ENCODE results near the gene MCF2L2. TPM values are rescaled to one million over a fixed set of nuclear protein-coding genes. Genes with fewer than 3 reads are reported as not detected.
"Not testable (repeated sequence)": the region's sequence is repeated elsewhere in the genome, so short reads cannot be mapped to it uniquely, and the experiment has no call there.

Gene MCF2L2
- total RNA-seq, result 10 to 100 TPM; 14.6 to 24.2 TPM
- polyA plus RNA-seq (ENCODE audit: insufficient read depth, low read depth, low replicate concordance), result 6.8 TPM
- long read RNA-seq, donor 1, result 0 reads
- long read RNA-seq, donor 2, full-length matches to known transcripts, result 1 of 15 reads
- long read RNA-seq, donor 2, partial matches to known transcripts, result 7 of 15 reads
- long read RNA-seq, donor 2, other reads (novel, unspliced or antisense), result 7 of 15 reads

GRCh38 chr3:183428447-183429211 is at the start of gene MCF2L2:
MCF2L2 (minus strand) TSS chr3:183428619; CDS start chr3:183427977, 642 bp downstream.
- H3K4me3 ChIP-seq, result peak within 1 kb of the TSS; percentile 58 to 88
- peak; percentile 79 for DNase-seq
- WGBS, 2 donors, result 0 to 1% methylated on average over 4 to 67 of the region's 68 CpGs

DNA sequence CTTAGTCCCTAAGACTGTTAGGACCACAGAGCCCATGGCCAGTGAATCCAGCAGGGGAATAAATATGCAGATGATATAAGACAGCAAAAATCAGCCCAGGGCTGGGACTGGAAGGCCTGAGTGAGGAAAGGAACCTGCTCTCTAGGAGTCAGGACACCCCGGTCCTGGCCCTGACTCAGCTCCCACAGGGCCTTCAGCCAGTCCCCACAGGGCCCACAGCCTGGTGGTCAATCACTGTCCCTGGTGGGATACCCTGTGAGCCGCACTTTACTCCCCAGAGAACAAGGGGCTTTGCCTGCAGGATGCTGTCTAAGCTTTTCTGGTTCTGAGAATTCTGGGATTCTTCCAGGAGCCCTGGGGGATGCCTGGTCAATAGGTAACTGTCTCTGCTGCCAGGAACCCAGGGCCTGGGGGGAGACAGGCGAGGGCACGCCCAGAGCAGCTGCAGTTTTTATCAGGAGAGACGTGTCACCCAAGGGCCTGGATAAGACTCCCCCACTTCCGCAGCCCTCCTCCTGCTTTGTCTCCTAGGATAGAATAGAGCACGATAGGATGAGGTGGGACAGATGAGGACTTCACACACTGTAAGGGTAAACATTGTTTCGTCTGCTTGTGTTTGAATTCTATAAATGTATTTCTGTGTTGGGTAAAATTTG is 49.5 kb upstream of the MCF2L2 start:
- Histone ChIP-seq H3K27me3 (no peaks in the 10 kb centered on the region), H3K27ac (no peak overlapping the region), H3K9me3 (no peaks in the 10 kb centered on the region), H3K4me3 (no peak overlapping the region), H3K36me3 (ENCODE audit: low read depth, missing control alignments) (no peaks in the 10 kb centered on the region), H3K4me1 (no peaks in the 10 kb centered on the region)
- intact Hi-C loops (cut with DNase I; ENCODE audit: low total_unique reads), result no loop called here
- TF ChIP-seq, protein P1, sequence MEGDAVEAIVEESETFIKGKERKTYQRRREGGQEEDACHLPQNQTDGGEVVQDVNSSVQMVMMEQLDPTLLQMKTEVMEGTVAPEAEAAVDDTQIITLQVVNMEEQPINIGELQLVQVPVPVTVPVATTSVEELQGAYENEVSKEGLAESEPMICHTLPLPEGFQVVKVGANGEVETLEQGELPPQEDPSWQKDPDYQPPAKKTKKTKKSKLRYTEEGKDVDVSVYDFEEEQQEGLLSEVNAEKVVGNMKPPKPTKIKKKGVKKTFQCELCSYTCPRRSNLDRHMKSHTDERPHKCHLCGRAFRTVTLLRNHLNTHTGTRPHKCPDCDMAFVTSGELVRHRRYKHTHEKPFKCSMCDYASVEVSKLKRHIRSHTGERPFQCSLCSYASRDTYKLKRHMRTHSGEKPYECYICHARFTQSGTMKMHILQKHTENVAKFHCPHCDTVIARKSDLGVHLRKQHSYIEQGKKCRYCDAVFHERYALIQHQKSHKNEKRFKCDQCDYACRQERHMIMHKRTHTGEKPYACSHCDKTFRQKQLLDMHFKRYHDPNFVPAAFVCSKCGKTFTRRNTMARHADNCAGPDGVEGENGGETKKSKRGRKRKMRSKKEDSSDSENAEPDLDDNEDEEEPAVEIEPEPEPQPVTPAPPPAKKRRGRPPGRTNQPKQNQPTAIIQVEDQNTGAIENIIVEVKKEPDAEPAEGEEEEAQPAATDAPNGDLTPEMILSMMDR (IDR thresholded peaks at IDR 0.05), result no peak
- TF ChIP-seq POLR2A (IDR thresholded peaks at IDR 0.05), result no peak
- peak; percentile 29 for DNase-seq
- WGBS, 2 donors, result 53 to 75% methylated on average over 7 to 8 of the region's 8 CpGs

More at GRCh38 chr3:183428447-183429211, at the start of gene MCF2L2:
- TF ChIP-seq, protein P1 (IDR thresholded peaks at IDR 0.05), result no peak
- H3K27ac ChIP-seq, result peak within 1 kb of the TSS; percentile 53 to 70
- no peaks in the 10 kb centered on the region for H3K9me3 ChIP-seq
- intact Hi-C loops (cut with DNase I; ENCODE audit: low total_unique reads), result no loop called here
- no peaks in the 10 kb centered on the region for H3K36me3 ChIP-seq (ENCODE audit: low read depth, missing control alignments)
- no peaks in the 10 kb centered on the region for H3K27me3 ChIP-seq
- H3K4me1 ChIP-seq, result peaks cover 5% of the 10 kb centered on the region

GRCh38 chr3:183475764-183476162 is 47.3 kb upstream of the MCF2L2 start:
- H3K4me1 ChIP-seq; H3K4me3 ChIP-seq; H3K27ac ChIP-seq; intact Hi-C loops (cut with DNase I; ENCODE audit: low total_unique reads); H3K27me3 ChIP-seq; H3K36me3 ChIP-seq (ENCODE audit: low read depth, missing control alignments); DNase-seq; H3K9me3 ChIP-seq: not testable (repeated sequence)
- WGBS, 2 donors, result 85 to 96% methylated on average over 1 of the region's 1 CpG

DNA sequence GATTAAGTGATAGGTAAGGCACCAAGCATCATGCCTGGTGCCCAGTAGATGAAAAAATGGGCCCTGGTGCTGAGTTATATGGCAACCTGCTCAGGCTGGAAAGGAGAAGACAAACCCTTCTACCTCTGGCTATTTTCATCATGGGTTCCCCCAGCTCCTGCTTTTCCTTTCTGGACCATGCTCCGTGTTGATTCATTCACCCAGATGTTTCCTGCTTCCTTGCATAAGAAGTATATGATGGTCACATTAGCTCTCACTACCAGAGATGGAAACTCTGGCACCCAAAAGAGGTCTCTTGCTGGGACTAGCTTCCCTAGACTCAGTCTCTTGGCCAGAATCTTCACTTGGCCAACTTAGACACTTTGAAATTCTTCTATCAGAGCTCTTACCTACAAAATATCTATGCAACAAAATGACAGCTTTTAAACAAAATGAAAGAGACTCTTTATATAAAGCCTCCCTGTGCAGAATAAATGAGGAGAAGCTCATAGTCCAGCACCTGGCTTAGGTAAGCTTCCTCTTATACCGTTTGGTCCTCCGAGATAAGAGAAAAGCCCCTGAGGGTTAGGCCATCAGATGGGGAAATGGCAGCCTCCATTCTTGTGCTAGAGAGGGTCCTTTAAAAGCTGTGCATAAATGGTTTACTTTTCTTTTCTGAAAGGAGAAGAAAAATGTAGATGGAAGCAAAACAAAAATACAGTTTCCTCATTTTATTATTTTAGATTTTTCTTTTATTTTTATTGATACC is 46.8 kb upstream of the MCF2L2 start:
- Histone ChIP-seq H3K27ac (no peak overlapping the region), H3K9me3 (no peaks in the 10 kb centered on the region), H3K36me3 (ENCODE audit: low read depth, missing control alignments) (no peaks in the 10 kb centered on the region), H3K27me3 (no peaks in the 10 kb centered on the region), H3K4me1 (no peaks in the 10 kb centered on the region), H3K4me3 (no peak overlapping the region)
- intact Hi-C loops (cut with DNase I; ENCODE audit: low total_unique reads), result no loop called here
- 79 to 83% methylated on average over 3 of the region's 3 CpGs for WGBS, 2 donors
- DNase-seq, result no peak
- TF ChIP-seq, protein P1 (IDR thresholded peaks at IDR 0.05), result no peak
- TF ChIP-seq POLR2A (IDR thresholded peaks at IDR 0.05), result no peak

DNA sequence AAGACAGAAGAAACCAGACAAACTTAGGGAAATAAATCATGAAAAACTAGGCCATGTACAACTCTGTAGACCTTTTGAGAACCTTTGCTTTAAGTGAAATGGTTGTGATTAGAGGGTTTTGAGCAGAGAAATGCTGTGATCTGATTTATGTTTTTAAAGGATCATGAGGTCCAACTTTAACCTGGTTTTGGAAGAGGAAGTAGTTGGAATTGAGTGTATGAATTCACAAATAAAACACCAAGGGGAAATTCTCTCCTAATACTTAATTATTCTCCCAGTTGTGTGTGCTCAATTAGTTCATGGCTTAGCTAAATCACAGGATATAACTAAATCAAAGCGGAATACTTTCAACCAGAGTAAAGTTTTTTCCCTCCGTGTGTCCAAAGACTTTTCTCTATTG is 45.5 kb upstream of the MCF2L2 start:
- H3K36me3 ChIP-seq (ENCODE audit: low read depth, missing control alignments), result no peaks in the 10 kb centered on the region
- WGBS, 2 donors, result 78 to 91% methylated on average over 2 of the region's 2 CpGs
- no peak for DNase-seq
- H3K27me3 ChIP-seq, result no peaks in the 10 kb centered on the region
- no peak overlapping the region for H3K27ac ChIP-seq
- H3K4me3 ChIP-seq, result no peak overlapping the region
- no peaks in the 10 kb centered on the region for H3K4me1 ChIP-seq
- intact Hi-C loops (cut with DNase I; ENCODE audit: low total_unique reads), result no loop called here
- TF ChIP-seq, protein P1 (IDR thresholded peaks at IDR 0.05), result no peak
- TF ChIP-seq POLR2A (IDR thresholded peaks at IDR 0.05), result no peak
- no peaks in the 10 kb centered on the region for H3K9me3 ChIP-seq
